B cell (primary cell): ENCODE results near the gene TOM1L2. TPM values are rescaled to one million over a fixed set of nuclear protein-coding genes. Genes with fewer than 3 reads are reported as not detected.
"Not testable (repeated sequence)": the region's sequence is repeated elsewhere in the genome, so short reads cannot be mapped to it uniquely, and the experiment has no call there.

Experiments used
- ATAC-seq: fragments of 200-7000 bp; cut with Tn5 transposase; one replicate; pipeline ENCODE4 v1.10.0; 2021; ENCODE audit warnings: low read depth, mild to moderate bottlenecking, moderate number of reproducible peaks, moderate library complexity
- CTCF ChIA-PET: fragments of 350-600 bp; sonication (Branson Sonifier 250); formaldehyde crosslinking; loops from one replicate; lab custom pipeline; 2021; ENCODE audit warnings: antibody characterized with exemption, inconsistent platforms; lab: Charles Lee
- POLR2A ChIA-PET: fragments of 350-600 bp; sonication (Branson Sonifier 250); formaldehyde crosslinking; loops from one replicate; lab custom pipeline; 2021; ENCODE audit warnings: antibody characterized with exemption; lab: Charles Lee
- DNase-seq: peaks from one replicate; pipeline ENCODE4 v3.0.0; 2013
- H2AFZ ChIP-seq: 2 replicates; pipeline ENCODE4 v1.6.1; 2012; ENCODE audit warnings: mild to moderate bottlenecking, low read depth, low read length; ENCODE audit not compliant: insufficient read depth, poor library complexity, severe bottlenecking
- H3K27ac ChIP-seq, 2 donors: 1 replicate in 1 of 2; 2 replicates in 1 of 2; pipeline ENCODE4 v1.5.1; 2012 to 2013; ENCODE audit warnings: low read length in 2 of 2, mild to moderate bottlenecking in 2 of 2, moderate library complexity in 1 of 2
- H3K27me3 ChIP-seq, 4 experiments: fragments of 200-600 bp in 1 of 4; sonication (generic) in 1 of 4; replicated peaks in 1 of 4; 1 replicate in 2 of 4; 2 replicates in 2 of 4; pipeline versions ENCODE4 v1.6.1 to v1.7.0; 2013 to 2016; ENCODE audit warnings: low read length in 3 of 4, mild to moderate bottlenecking in 2 of 4, mixed read lengths in 1 of 4, moderate library complexity in 1 of 4; ENCODE audit not compliant: insufficient read depth in 4 of 4, control insufficient read depth in 3 of 4; ENCODE audit errors: control extremely low read depth in 1 of 4
- H3K36me3 ChIP-seq, 2 experiments: replicated peaks in 1 of 2; 1 replicate in 1 of 2; 2 replicates in 1 of 2; pipeline versions ENCODE4 v1.6.1 to v1.7.1; 2013; ENCODE audit warnings: low read length in 1 of 2; ENCODE audit not compliant: insufficient read depth in 2 of 2, control insufficient read depth in 1 of 2; ENCODE audit errors: control extremely low read depth in 1 of 2, extremely low read depth in 1 of 2
- H3K4me1 ChIP-seq, 2 donors: fragments of 200-600 bp in 1 of 2; sonication (generic) in 1 of 2; 1 replicate in 1 of 2; 2 replicates in 1 of 2; pipeline versions ENCODE4 v1.5.1 to v1.6.1; 2013 to 2017; ENCODE audit warnings: low read length in 2 of 2; ENCODE audit not compliant: control insufficient read depth in 2 of 2, insufficient read depth in 2 of 2
- H3K4me2 ChIP-seq: replicated peaks from 2 replicates; pipeline ENCODE3; 2012; ENCODE audit warnings: mild to moderate bottlenecking, low read depth, low read length; ENCODE audit not compliant: poor library complexity, severe bottlenecking
- H3K4me3 ChIP-seq, 5 experiments: fragments of 200-600 bp in 1 of 5; sonication (generic) in 1 of 5; 1 replicate in 3 of 5; 2 replicates in 2 of 5; pipeline versions ENCODE4 v1.5.1 to v1.7.0; 2011 to 2016; ENCODE audit warnings: low read length in 4 of 5, mild to moderate bottlenecking in 4 of 5, low read depth in 2 of 5, control low read depth in 1 of 5, moderate library complexity in 1 of 5; ENCODE audit not compliant: insufficient read depth in 1 of 5; ENCODE audit errors: control extremely low read depth in 1 of 5, extremely low read depth in 1 of 5
- H3K79me2 ChIP-seq: fragments of 200-600 bp; sonication (generic); one replicate; pipeline ENCODE4 v1.6.0; 2016; ENCODE audit warnings: low read length; ENCODE audit not compliant: control insufficient read depth, insufficient read depth
- H3K9ac ChIP-seq: fragments of 200-600 bp; sonication (generic); 2 replicates; pipeline ENCODE4 v1.6.1; 2017; ENCODE audit warnings: mild to moderate bottlenecking, low read length, moderate library complexity
- H3K9me3 ChIP-seq, 3 donors: one replicate each; pipeline versions ENCODE4 v1.6.1 to v1.7.1; 2013; ENCODE audit warnings: low read length in 2 of 3; ENCODE audit not compliant: control insufficient read depth in 2 of 3, insufficient read depth in 1 of 3; ENCODE audit errors: control extremely low read depth in 1 of 3
- H4K20me1 ChIP-seq: 2 replicates; pipeline ENCODE4 v1.6.0; 2012; ENCODE audit warnings: mild to moderate bottlenecking, low read length; ENCODE audit not compliant: insufficient read depth, control insufficient read depth, poor library complexity, severe bottlenecking
- H3K27ac Mint-ChIP-seq: one replicate; pipeline ENCODE4 v1.8.0; 2021; ENCODE audit warnings: mixed read lengths
- H3K27me3 Mint-ChIP-seq: one replicate; pipeline ENCODE4 v1.8.0; 2021; ENCODE audit warnings: mixed read lengths
- H3K4me1 Mint-ChIP-seq: one replicate; pipeline ENCODE4 v1.8.0; 2021; ENCODE audit warnings: mixed read lengths
- H3K4me3 Mint-ChIP-seq: one replicate; pipeline ENCODE4 v1.8.0; 2021; ENCODE audit warnings: mixed read lengths
- H3K9me3 Mint-ChIP-seq: one replicate; pipeline ENCODE4 v1.8.0; 2022; ENCODE audit warnings: mixed read lengths; ENCODE audit not compliant: insufficient read depth
- CTCF ChIP-seq: fragments of 200-600 bp; IDR thresholded peaks from one replicate; pipeline ENCODE4 v1.8.0; 2022; ENCODE audit warnings: antibody characterized with exemption, mild to moderate bottlenecking
- EZH2 ChIP-seq: IDR thresholded peaks from 2 replicates; pipeline ENCODE4 v1.6.1; 2012; ENCODE audit warnings: borderline replicate concordance, low read depth, mild to moderate bottlenecking, moderate library complexity, low read length; ENCODE audit not compliant: insufficient read depth, poor library complexity, severe bottlenecking
- WGBS: methylation state at CpG from one replicate; pipeline ENCODE4 v1.1.5; 2013; ENCODE audit warnings: missing lambda C conversion rate; ENCODE audit not compliant: insufficient coverage; 5-methylcytosine and 5-hydroxymethylcytosine counted together
- intact Hi-C: fragments of 100-400 bp; cut with micrococcal nuclease; formaldehyde crosslinking; loops from one replicate; pipeline ENCODE4 v1.10.0; 2022
- polyA plus RNA-seq: library from polyadenylated mRNA; depleted of rRNA; stranded (reverse); fragments of >200 nt; gene quantifications from 2 replicates; pipeline ENCODE4 v1.2.3, GENCODE V29; 2012
- total RNA-seq, 2 donors: library from RNA; stranded (reverse); fragments of 120-200 nt in 1 of 2; gene quantifications; 1 replicate in 1 of 2; 2 replicates in 1 of 2; pipeline versions ENCODE4 v1.2.3 to v1.2.4, GENCODE V29; 2013 to 2022

The TOM1L2 gene
- total and polyA plus RNA-seq, 2 donors (not counting 1 experiment from before 2014, with no cell fraction given) = 25.1 to 29.7 TPM

- ATAC-seq = no peak
- no peak overlapping the region for H3K4me2 ChIP-seq
- no peaks in the 10 kb centered on the region for H3K79me2 ChIP-seq
- intact Hi-C loops = no loop called here
- H3K4me1 Mint-ChIP-seq = peaks cover 7% of the 10 kb centered on the region
- no peak for TF ChIP-seq EZH2
- TF ChIP-seq CTCF = no peak
- DNase-seq = no peak
- H4K20me1 ChIP-seq = peaks cover 14% of the 10 kb centered on the region
- H3K4me1 ChIP-seq = peaks cover 0 to 9% of the 10 kb centered on the region in 2 donors
- POLR2A ChIA-PET = interaction anchor here (1.0 kb wide), 1 partner anchor 125 kb away, joined by 3 read pairs; no protein-coding TSS in a partner anchor
- no peak overlapping the region for H3K9ac ChIP-seq
- no peak overlapping the region for H3K4me3 ChIP-seq
- no peak overlapping the region for H3K4me3 Mint-ChIP-seq
- no peaks in the 10 kb centered on the region for H3K9me3 ChIP-seq
- no peaks in the 10 kb centered on the region for H3K27me3 ChIP-seq
- CTCF ChIA-PET = interaction anchor here (1.4 to 2.1 kb wide), 5 partner anchors 24 to 129 kb away, joined by 4 to 8 read pairs (median 6); no protein-coding TSS in a partner anchor
- no peaks in the 10 kb centered on the region for H3K9me3 Mint-ChIP-seq
- peak overlapping the region; percentile 26 for H3K27ac Mint-ChIP-seq
- peaks cover 0 to 9% of the 10 kb centered on the region in 2 experiments for H3K36me3 ChIP-seq
- 61% methylated on average over 6 of the region's 15 CpGs for WGBS
- H3K27ac ChIP-seq = no peak overlapping the region
- no peak overlapping the region for H2AFZ ChIP-seq
- H3K27me3 Mint-ChIP-seq = no peaks in the 10 kb centered on the region
Observed at GRCh38 chr17:17808706-17809432, 163.3 kb downstream of the TOM1L2 start.

- H3K4me1 ChIP-seq, H3K27me3 ChIP-seq, ATAC-seq, H3K36me3 ChIP-seq, H3K4me3 Mint-ChIP-seq, H3K27ac ChIP-seq, H3K4me3 ChIP-seq, POLR2A ChIA-PET, H3K79me2 ChIP-seq, H3K4me1 Mint-ChIP-seq, DNase-seq, intact Hi-C loops, H3K9me3 ChIP-seq, H3K27me3 Mint-ChIP-seq, H3K27ac Mint-ChIP-seq, H3K9ac ChIP-seq, H3K9me3 Mint-ChIP-seq, H3K4me2 ChIP-seq, H2AFZ ChIP-seq: not testable (repeated sequence)
- H4K20me1 ChIP-seq = peaks cover 14% of the 10 kb centered on the region
- CTCF ChIA-PET = interaction anchor here (1.4 to 2.1 kb wide), 4 partner anchors 23 to 128 kb away, joined by 4 to 8 read pairs (median 5); no protein-coding TSS in a partner anchor
- 100% methylated on average over 2 of the region's 5 CpGs for WGBS
Observed at GRCh38 chr17:17808200-17808599, 164.0 kb downstream of the TOM1L2 start.
